ENCODE data around the gene PIGU. TPM values are rescaled to one million over a fixed set of nuclear protein-coding genes. Genes with fewer than 3 reads are reported as not detected.
A peak's percentile ranks its signal among the peaks of the same experiment; 100 is the strongest.

The PIGU gene
- total and polyA plus RNA-seq, 8 donors: 0.45 to 21.3 (median 10.3) TPM

DNA sequence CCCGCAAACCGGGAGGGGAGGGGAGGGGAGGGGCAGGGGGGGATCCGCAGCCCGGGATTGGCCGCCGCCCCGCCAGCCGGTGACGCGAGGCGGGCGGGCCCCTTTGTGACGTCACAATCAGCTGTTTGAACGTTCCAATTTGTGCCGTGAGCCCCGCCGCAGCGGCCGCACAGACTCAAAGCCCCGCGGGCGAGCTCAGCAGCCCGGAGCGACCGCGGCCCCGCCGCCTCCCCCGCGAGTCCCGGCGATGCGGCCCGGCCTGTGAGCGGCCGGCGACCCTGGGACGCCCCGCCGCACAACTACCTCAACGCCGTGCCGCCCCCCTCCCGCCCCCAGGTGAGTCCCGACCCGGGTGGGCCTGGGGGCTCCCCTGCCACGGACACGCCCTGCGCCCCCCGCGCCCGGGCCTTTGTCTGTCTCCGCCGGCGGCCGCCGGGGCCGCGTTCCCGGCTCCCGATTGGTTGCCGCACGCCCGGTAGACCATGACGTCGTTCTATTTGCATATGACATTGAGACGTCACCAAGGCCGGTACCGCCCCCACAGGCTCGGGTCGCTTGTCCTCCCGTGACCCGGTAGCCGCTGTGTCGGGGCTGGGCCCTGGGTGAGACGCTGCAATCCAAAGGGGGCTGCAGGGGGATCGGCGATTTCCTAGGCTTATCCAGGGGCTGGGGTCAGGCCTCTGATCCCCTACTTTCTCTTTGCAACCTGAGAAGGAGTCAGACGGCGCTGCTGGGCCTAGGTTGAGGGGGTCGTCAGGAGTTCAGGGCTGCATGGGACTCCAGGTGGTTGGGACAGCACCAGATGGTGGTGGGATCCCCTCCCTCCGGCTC lies 27.5 kb upstream of the PIGU start, which contains the start of gene TP53INP2:
Gene TP53INP2 (plus strand): TSS at position 168 of the 831 bp plus-strand sequence. CDS start 4,396 bp downstream, outside the sequence.
- intact Hi-C loops (cut with DNase I; ENCODE audit: low total_unique reads): no loop called here
- DNase-seq: peak; percentile 96 to 97
- peaks cover 19 to 52% (median 37%) of the 10 kb centered on the region in 4 donors for H3K4me1 ChIP-seq
- H3K36me3 ChIP-seq: no peaks in the 10 kb centered on the region
- no peaks in the 10 kb centered on the region for H3K9me3 ChIP-seq
- H3K27me3 ChIP-seq: no peaks in the 10 kb centered on the region
- TF ChIP-seq, protein P1, sequence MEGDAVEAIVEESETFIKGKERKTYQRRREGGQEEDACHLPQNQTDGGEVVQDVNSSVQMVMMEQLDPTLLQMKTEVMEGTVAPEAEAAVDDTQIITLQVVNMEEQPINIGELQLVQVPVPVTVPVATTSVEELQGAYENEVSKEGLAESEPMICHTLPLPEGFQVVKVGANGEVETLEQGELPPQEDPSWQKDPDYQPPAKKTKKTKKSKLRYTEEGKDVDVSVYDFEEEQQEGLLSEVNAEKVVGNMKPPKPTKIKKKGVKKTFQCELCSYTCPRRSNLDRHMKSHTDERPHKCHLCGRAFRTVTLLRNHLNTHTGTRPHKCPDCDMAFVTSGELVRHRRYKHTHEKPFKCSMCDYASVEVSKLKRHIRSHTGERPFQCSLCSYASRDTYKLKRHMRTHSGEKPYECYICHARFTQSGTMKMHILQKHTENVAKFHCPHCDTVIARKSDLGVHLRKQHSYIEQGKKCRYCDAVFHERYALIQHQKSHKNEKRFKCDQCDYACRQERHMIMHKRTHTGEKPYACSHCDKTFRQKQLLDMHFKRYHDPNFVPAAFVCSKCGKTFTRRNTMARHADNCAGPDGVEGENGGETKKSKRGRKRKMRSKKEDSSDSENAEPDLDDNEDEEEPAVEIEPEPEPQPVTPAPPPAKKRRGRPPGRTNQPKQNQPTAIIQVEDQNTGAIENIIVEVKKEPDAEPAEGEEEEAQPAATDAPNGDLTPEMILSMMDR (IDR thresholded peaks at IDR 0.05): peak in 1 of 7 experiments; percentile 0
- no peak for TF ChIP-seq EP300 (IDR thresholded peaks at IDR 0.05)
- peak; percentile 69 to 88 (median 84) for TF ChIP-seq POLR2AphosphoS5 (IDR thresholded peaks at IDR 0.05)
- peak in 1 of 4 donors; percentile 17 for TF ChIP-seq POLR2A (IDR thresholded peaks at IDR 0.05)
- peak within 1 kb of the TSS; percentile 46 to 96 (median 78) for H3K4me3 ChIP-seq
- 0 to 3% (median 1%) methylated on average over 17 to 82 of the region's 82 CpGs for WGBS, 5 donors
- H3K27ac ChIP-seq: peak within 1 kb of the TSS; percentile 96 to 100 (median 99)

- intact Hi-C loops (cut with DNase I; ENCODE audit: low total_unique reads): no loop called here
- peaks cover 15 to 47% (median 29%) of the 10 kb centered on the region in 4 donors for H3K4me1 ChIP-seq
- DNase-seq: peak; percentile 55 to 80
- H3K4me3 ChIP-seq: peak overlapping the region; percentile 46 to 96 (median 78)
- WGBS, 5 donors: 0 to 1% (median 1%) methylated on average over 30 to 38 of the region's 38 CpGs
- TF ChIP-seq, protein P1 (IDR thresholded peaks at IDR 0.05): peak in 1 of 7 experiments; percentile 10
- TF ChIP-seq POLR2AphosphoS5 (IDR thresholded peaks at IDR 0.05): no peak
- peak overlapping the region; percentile 96 to 100 (median 99) for H3K27ac ChIP-seq
- no peaks in the 10 kb centered on the region for H3K9me3 ChIP-seq
- no peaks in the 10 kb centered on the region for H3K27me3 ChIP-seq
- no peaks in the 10 kb centered on the region for H3K36me3 ChIP-seq
Measured at GRCh38 chr20:34703424-34704176, 26.7 kb upstream of the PIGU start.

DNA sequence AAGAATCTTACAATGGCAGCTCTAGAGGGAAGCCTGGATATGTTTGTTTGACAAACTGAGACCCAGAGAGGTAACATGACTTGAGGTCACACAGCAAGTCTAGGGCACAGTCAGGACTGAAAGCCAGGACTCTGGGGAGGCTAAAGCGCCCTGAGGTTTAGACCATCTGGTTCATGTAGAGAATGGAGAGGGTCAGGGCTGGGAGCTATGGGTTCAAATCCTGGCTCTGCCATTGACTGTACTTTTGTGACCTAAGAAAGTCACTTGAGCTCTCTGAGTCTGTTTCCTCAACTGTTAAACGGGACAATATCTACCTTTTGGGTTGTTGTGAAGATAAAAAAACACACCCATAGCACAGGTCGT lies 26.1 kb upstream of the PIGU start:
- 26 to 47% (median 31%) methylated on average over 3 of the region's 3 CpGs for WGBS, 5 donors
- intact Hi-C loops (cut with DNase I; ENCODE audit: low total_unique reads): no loop called here
- no peak for DNase-seq

More for the DNA sequence above, 26.1 kb upstream of the PIGU start:
- TF ChIP-seq, protein P1 (IDR thresholded peaks at IDR 0.05): no peak
- TF ChIP-seq POLR2A (IDR thresholded peaks at IDR 0.05) (no peak), POLR2AphosphoS5 (IDR thresholded peaks at IDR 0.05) (no peak), EP300 (IDR thresholded peaks at IDR 0.05) (no peak)
- no peaks in the 10 kb centered on the region for H3K27me3 ChIP-seq
- H3K36me3 ChIP-seq: no peaks in the 10 kb centered on the region
- H3K9me3 ChIP-seq: no peaks in the 10 kb centered on the region
- peak overlapping the region in 2 of 5 donors; percentile 100 for H3K27ac ChIP-seq
- peak overlapping the region; percentile 46 to 96 (median 78) for H3K4me3 ChIP-seq
- H3K4me1 ChIP-seq: peaks cover 14 to 43% (median 27%) of the 10 kb centered on the region in 4 donors

Data from stomach (tissue), 9 donors.